ENCODE data around the gene IL17RD.

IL17RD gene

DNA sequence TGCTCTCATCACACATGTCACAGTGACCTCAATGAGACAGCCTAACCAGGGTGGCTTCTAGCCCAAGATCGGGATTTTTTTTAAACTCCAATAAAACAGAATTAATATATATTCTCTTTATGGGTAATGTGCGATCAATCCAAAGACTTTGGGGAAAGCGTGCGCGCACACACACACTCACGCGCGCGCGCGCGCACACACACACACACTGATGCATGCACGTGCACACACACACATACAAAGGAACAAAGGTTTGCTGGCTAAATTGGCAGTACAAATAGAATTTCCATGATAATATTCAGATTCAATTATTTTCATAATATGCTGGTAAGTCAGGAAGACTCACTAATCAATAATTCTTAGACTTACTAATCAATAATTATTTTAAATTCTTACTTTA, 19.3 kb downstream of the IL17RD start:
- Histone ChIP-seq H3K4me3 (ENCODE audit: low read depth in 1 of 2, low read length in 2 of 2) (no peak overlapping the region), H3K4me1 (ENCODE audit: control insufficient read depth in 1 of 2, insufficient read depth in 2 of 2, low read length in 2 of 2) (no peaks in the 10 kb centered on the region), H3K27ac (ENCODE audit: low read length) (no peak overlapping the region)

DNA sequence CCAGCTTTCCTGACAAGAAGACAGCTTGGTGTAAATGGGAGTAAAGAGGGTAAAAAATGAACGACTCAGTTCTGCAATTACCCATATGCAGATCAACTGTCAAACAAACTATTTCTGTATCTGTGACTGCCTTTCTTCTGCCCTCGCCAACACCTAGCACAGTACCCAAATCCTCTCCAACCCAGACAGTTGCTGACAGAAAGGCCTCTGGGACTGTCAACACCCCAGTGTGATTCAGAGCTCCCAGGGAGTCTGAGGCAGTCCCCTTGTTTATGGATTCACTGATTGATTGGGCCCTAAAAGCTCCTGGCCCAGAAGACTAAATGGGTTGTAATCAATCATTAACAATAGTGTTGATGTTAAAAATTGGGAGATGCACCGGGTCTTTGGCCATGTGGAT, 20.2 kb downstream of the IL17RD start:
- Histone ChIP-seq H3K4me1 (ENCODE audit: control insufficient read depth in 1 of 2, insufficient read depth in 2 of 2, low read length in 2 of 2) (no peaks in the 10 kb centered on the region), H3K36me3 (ENCODE audit: control insufficient read depth in 1 of 2, insufficient read depth in 2 of 2, low read length in 2 of 2) (no peaks in the 10 kb centered on the region), H3K27me3 (ENCODE audit: low read depth, low read length) (no peaks in the 10 kb centered on the region)

More for the DNA sequence above, 19.3 kb downstream of the IL17RD start:
- Histone ChIP-seq H3K36me3 (ENCODE audit: control insufficient read depth in 1 of 2, insufficient read depth in 2 of 2, low read length in 2 of 2) (no peaks in the 10 kb centered on the region), H3K27me3 (ENCODE audit: low read depth, low read length) (no peaks in the 10 kb centered on the region), H3K9me3 (ENCODE audit: control insufficient read depth in 1 of 2, low read length in 2 of 2) (no peaks in the 10 kb centered on the region)

GRCh38 chr3:57143886-57144459, 21.2 kb downstream of the IL17RD start:
- Histone ChIP-seq H3K4me3 (ENCODE audit: low read depth in 1 of 2, low read length in 2 of 2) (no peak overlapping the region), H3K27me3 (ENCODE audit: low read depth, low read length) (no peaks in the 10 kb centered on the region)

More for the DNA sequence above, 20.2 kb downstream of the IL17RD start:
- no peaks in the 10 kb centered on the region for H3K9me3 ChIP-seq (ENCODE audit: control insufficient read depth in 1 of 2, low read length in 2 of 2)
- H3K4me3 ChIP-seq (ENCODE audit: low read depth in 1 of 2, low read length in 2 of 2), result no peak overlapping the region
- no peak overlapping the region for H3K27ac ChIP-seq (ENCODE audit: low read length)

GRCh38 chr3:57142411-57142723, 22.8 kb downstream of the IL17RD start:
- no peaks in the 10 kb centered on the region for H3K9me3 ChIP-seq (ENCODE audit: control insufficient read depth in 1 of 2, low read length in 2 of 2)
- no peaks in the 10 kb centered on the region for H3K27me3 ChIP-seq (ENCODE audit: low read depth, low read length)
- H3K4me3 ChIP-seq (ENCODE audit: low read depth in 1 of 2, low read length in 2 of 2), result no peak overlapping the region
- no peaks in the 10 kb centered on the region for H3K4me1 ChIP-seq (ENCODE audit: control insufficient read depth in 1 of 2, insufficient read depth in 2 of 2, low read length in 2 of 2)
- no peaks in the 10 kb centered on the region for H3K36me3 ChIP-seq (ENCODE audit: control insufficient read depth in 1 of 2, insufficient read depth in 2 of 2, low read length in 2 of 2)
- H3K27ac ChIP-seq (ENCODE audit: low read length), result no peak overlapping the region

More at GRCh38 chr3:57143886-57144459, 21.2 kb downstream of the IL17RD start:
- no peaks in the 10 kb centered on the region for H3K36me3 ChIP-seq (ENCODE audit: control insufficient read depth in 1 of 2, insufficient read depth in 2 of 2, low read length in 2 of 2)
- no peak overlapping the region for H3K27ac ChIP-seq (ENCODE audit: low read length)
- H3K4me1 ChIP-seq (ENCODE audit: control insufficient read depth in 1 of 2, insufficient read depth in 2 of 2, low read length in 2 of 2), result no peaks in the 10 kb centered on the region
- H3K9me3 ChIP-seq (ENCODE audit: control insufficient read depth in 1 of 2, low read length in 2 of 2), result no peaks in the 10 kb centered on the region

- Histone ChIP-seq H3K27ac (ENCODE audit: low read length) (no peak overlapping the region), H3K4me1 (ENCODE audit: control insufficient read depth in 1 of 2, insufficient read depth in 2 of 2, low read length in 2 of 2) (no peaks in the 10 kb centered on the region), H3K36me3 (ENCODE audit: control insufficient read depth in 1 of 2, insufficient read depth in 2 of 2, low read length in 2 of 2) (no peaks in the 10 kb centered on the region), H3K4me3 (ENCODE audit: low read depth in 1 of 2, low read length in 2 of 2) (no peak overlapping the region), H3K27me3 (ENCODE audit: low read depth, low read length) (no peaks in the 10 kb centered on the region), H3K9me3 (ENCODE audit: control insufficient read depth in 1 of 2, low read length in 2 of 2) (no peaks in the 10 kb centered on the region)
These were observed 23.3 kb downstream of the IL17RD start for GRCh38 chr3:57141719-57142410.

GRCh38 chr3:57140894-57141293, 24.3 kb downstream of the IL17RD start:
- no peak overlapping the region for H3K4me3 ChIP-seq (ENCODE audit: low read depth in 1 of 2, low read length in 2 of 2)
- no peaks in the 10 kb centered on the region for H3K36me3 ChIP-seq (ENCODE audit: control insufficient read depth in 1 of 2, insufficient read depth in 2 of 2, low read length in 2 of 2)
- no peaks in the 10 kb centered on the region for H3K27me3 ChIP-seq (ENCODE audit: low read depth, low read length)
- H3K27ac ChIP-seq (ENCODE audit: low read length), result no peak overlapping the region
- H3K4me1 ChIP-seq (ENCODE audit: control insufficient read depth in 1 of 2, insufficient read depth in 2 of 2, low read length in 2 of 2), result no peaks in the 10 kb centered on the region
- H3K9me3 ChIP-seq (ENCODE audit: control insufficient read depth in 1 of 2, low read length in 2 of 2), result no peaks in the 10 kb centered on the region

DNA sequence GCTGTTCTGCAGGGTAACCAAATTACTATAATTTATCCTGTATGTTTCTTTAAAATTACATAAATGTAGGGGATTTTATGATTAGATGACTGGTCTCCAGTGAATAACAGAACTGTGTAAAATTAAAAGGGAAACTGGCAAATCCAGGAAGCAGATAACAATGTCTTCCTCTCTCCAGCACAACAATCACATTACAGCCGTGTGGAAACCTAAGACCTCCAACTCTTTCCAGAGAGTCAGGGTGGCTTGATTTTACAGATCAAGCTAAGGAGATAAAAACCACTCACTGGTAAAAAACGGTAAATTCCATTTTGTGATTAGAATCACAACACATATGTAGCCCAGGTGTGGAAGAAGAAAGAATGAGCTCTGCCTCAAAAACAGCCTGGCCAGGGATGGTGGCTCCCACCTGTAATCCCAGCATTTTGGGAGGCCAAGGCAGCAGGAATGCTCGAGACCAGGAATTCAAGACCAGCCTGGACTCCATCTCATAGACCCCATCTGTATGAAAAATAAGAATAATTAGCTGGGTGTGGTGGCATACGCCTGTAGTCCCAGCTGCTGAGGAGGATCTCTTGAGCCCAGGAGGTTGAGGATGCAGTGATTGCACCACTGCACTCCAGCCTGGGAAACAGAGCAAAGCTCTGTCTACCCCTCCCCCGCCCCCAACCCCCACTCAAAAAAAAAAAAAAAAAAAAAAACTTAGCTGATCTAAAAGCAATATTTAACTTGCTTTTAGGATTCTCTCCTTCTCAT, 29.0 kb downstream of the IL17RD start:
- Histone ChIP-seq H3K9me3 (ENCODE audit: control insufficient read depth in 1 of 2, low read length in 2 of 2) (no peaks in the 10 kb centered on the region), H3K4me1 (ENCODE audit: control insufficient read depth in 1 of 2, insufficient read depth in 2 of 2, low read length in 2 of 2) (no peaks in the 10 kb centered on the region), H3K4me3 (ENCODE audit: low read depth in 1 of 2, low read length in 2 of 2) (no peak overlapping the region), H3K27me3 (ENCODE audit: low read depth, low read length) (no peaks in the 10 kb centered on the region), H3K27ac (ENCODE audit: low read length) (no peak overlapping the region), H3K36me3 (ENCODE audit: control insufficient read depth in 1 of 2, insufficient read depth in 2 of 2, low read length in 2 of 2) (no peaks in the 10 kb centered on the region)

GRCh38 chr3:57133157-57133556, 32.0 kb downstream of the IL17RD start:
- Histone ChIP-seq H3K27me3 (ENCODE audit: low read depth, low read length) (no peaks in the 10 kb centered on the region), H3K4me3 (ENCODE audit: low read depth in 1 of 2, low read length in 2 of 2) (no peak overlapping the region), H3K9me3 (ENCODE audit: control insufficient read depth in 1 of 2, low read length in 2 of 2) (no peaks in the 10 kb centered on the region), H3K27ac (ENCODE audit: low read length) (no peak overlapping the region), H3K4me1 (ENCODE audit: control insufficient read depth in 1 of 2, insufficient read depth in 2 of 2, low read length in 2 of 2) (no peaks in the 10 kb centered on the region), H3K36me3 (ENCODE audit: control insufficient read depth in 1 of 2, insufficient read depth in 2 of 2, low read length in 2 of 2) (no peaks in the 10 kb centered on the region)

DNA sequence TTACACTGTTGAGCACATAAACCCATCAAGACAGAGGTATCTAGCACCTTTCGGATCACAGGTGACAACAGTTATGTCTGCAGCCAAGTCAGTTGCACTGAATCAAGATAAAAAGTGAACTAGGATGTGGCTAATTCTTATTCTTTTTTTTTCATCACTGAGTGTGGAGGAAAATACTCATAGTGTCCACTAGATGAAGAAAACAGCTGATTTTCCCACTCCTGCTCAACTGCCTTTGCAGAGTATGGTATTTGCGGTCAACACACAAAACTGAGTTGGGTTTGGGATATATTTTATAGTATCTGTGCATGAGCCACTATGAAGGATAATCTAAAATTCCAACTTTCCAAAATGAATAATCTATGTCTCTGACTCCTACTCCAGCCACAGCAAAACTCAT, 32.5 kb downstream of the IL17RD start:
- H3K9me3 ChIP-seq (ENCODE audit: control insufficient read depth in 1 of 2, low read length in 2 of 2), result no peaks in the 10 kb centered on the region
- H3K36me3 ChIP-seq (ENCODE audit: control insufficient read depth in 1 of 2, insufficient read depth in 2 of 2, low read length in 2 of 2), result no peaks in the 10 kb centered on the region
- peaks cover 0 to 4% of the 10 kb centered on the region in 2 donors for H3K4me1 ChIP-seq (ENCODE audit: control insufficient read depth in 1 of 2, insufficient read depth in 2 of 2, low read length in 2 of 2)
- H3K27ac ChIP-seq (ENCODE audit: low read length), result no peak overlapping the region
- H3K27me3 ChIP-seq (ENCODE audit: low read depth, low read length), result no peaks in the 10 kb centered on the region
- no peak overlapping the region for H3K4me3 ChIP-seq (ENCODE audit: low read depth in 1 of 2, low read length in 2 of 2)

- H3K27ac ChIP-seq (ENCODE audit: low read length), result no peak overlapping the region
- no peak overlapping the region for H3K4me3 ChIP-seq (ENCODE audit: low read depth in 1 of 2, low read length in 2 of 2)
- no peaks in the 10 kb centered on the region for H3K36me3 ChIP-seq (ENCODE audit: control insufficient read depth in 1 of 2, insufficient read depth in 2 of 2, low read length in 2 of 2)
- no peaks in the 10 kb centered on the region for H3K9me3 ChIP-seq (ENCODE audit: control insufficient read depth in 1 of 2, low read length in 2 of 2)
- H3K4me1 ChIP-seq (ENCODE audit: control insufficient read depth in 1 of 2, insufficient read depth in 2 of 2, low read length in 2 of 2), result peaks cover 0 to 10% of the 10 kb centered on the region in 2 donors
- H3K27me3 ChIP-seq (ENCODE audit: low read depth, low read length), result no peaks in the 10 kb centered on the region
These were observed 34.0 kb downstream of the IL17RD start for GRCh38 chr3:57131210-57131588.

GRCh38 chr3:57130571-57131209, 34.5 kb downstream of the IL17RD start:
- H3K9me3 ChIP-seq (ENCODE audit: control insufficient read depth in 1 of 2, low read length in 2 of 2), result no peaks in the 10 kb centered on the region
- H3K4me3 ChIP-seq (ENCODE audit: low read depth in 1 of 2, low read length in 2 of 2), result no peak overlapping the region
- peaks cover 0 to 10% of the 10 kb centered on the region in 2 donors for H3K4me1 ChIP-seq (ENCODE audit: control insufficient read depth in 1 of 2, insufficient read depth in 2 of 2, low read length in 2 of 2)
- H3K36me3 ChIP-seq (ENCODE audit: control insufficient read depth in 1 of 2, insufficient read depth in 2 of 2, low read length in 2 of 2), result no peaks in the 10 kb centered on the region
- H3K27ac ChIP-seq (ENCODE audit: low read length), result no peak overlapping the region
- no peaks in the 10 kb centered on the region for H3K27me3 ChIP-seq (ENCODE audit: low read depth, low read length)
